GM19452 (cell line): Measurements from ENCODE around the gene PLEKHA7.
"Not testable (repeated sequence)": the region's sequence is repeated elsewhere in the genome, so short reads cannot be mapped to it uniquely, and the experiment has no call there.

ENCODE experiments used
- ATAC-seq: cut with Tn5 transposase; IDR thresholded peaks from one replicate; pipeline ENCODE4 v1.9.1; 2021; ENCODE audit not compliant: unreplicated experiment

PLEKHA7 gene

GRCh38 chr11:16918543-16919182, 95.6 kb downstream of the PLEKHA7 start:
- ATAC-seq = not testable (repeated sequence)

- ATAC-seq = no peak
These were observed 96.3 kb downstream of the PLEKHA7 start for GRCh38 chr11:16917941-16918340.

- ATAC-seq = no peak
These were observed 101.5 kb downstream of the PLEKHA7 start for GRCh38 chr11:16912692-16913111.

- ATAC-seq = no peak
These were observed 102.6 kb downstream of the PLEKHA7 start for GRCh38 chr11:16911658-16912057.

- ATAC-seq = no peak
These were observed 103.0 kb downstream of the PLEKHA7 start for GRCh38 chr11:16911186-16911585.

GRCh38 chr11:16909359-16910035, 104.7 kb downstream of the PLEKHA7 start:
- peak; percentile 65 for ATAC-seq

GRCh38 chr11:16905375-16905774, 108.8 kb downstream of the PLEKHA7 start:
- ATAC-seq = no peak

- not testable (repeated sequence) for ATAC-seq
These were observed 109.5 kb downstream of the PLEKHA7 start for GRCh38 chr11:16904761-16905160.

- ATAC-seq = peak; percentile 69
These were observed 111.3 kb downstream of the PLEKHA7 start for GRCh38 chr11:16902781-16903378.

GRCh38 chr11:16902182-16902581, 112.0 kb downstream of the PLEKHA7 start:
- peak; percentile 92 for ATAC-seq

GRCh38 chr11:16900491-16900890, 113.7 kb downstream of the PLEKHA7 start:
- ATAC-seq = no peak

GRCh38 chr11:16899708-16900303, 114.4 kb downstream of the PLEKHA7 start:
- ATAC-seq = no peak

GRCh38 chr11:16898274-16898985, 115.8 kb downstream of the PLEKHA7 start:
- no peak for ATAC-seq

GRCh38 chr11:16897470-16898061, 116.6 kb downstream of the PLEKHA7 start:
- no peak for ATAC-seq

GRCh38 chr11:16896729-16897469, 117.3 kb downstream of the PLEKHA7 start:
- no peak for ATAC-seq

- ATAC-seq = no peak
These were observed 118.9 kb downstream of the PLEKHA7 start for GRCh38 chr11:16895306-16895705.

- no peak for ATAC-seq
These were observed 120.7 kb downstream of the PLEKHA7 start for GRCh38 chr11:16893456-16894066.

GRCh38 chr11:16891964-16892363, 122.2 kb downstream of the PLEKHA7 start:
- ATAC-seq = no peak

GRCh38 chr11:16891165-16891564, 123.0 kb downstream of the PLEKHA7 start:
- no peak for ATAC-seq

GRCh38 chr11:16890442-16890841, 123.8 kb downstream of the PLEKHA7 start:
- no peak for ATAC-seq
